Omental fat pad (tissue), 4 donors: ENCODE measurements around the gene MYCBP2. TPM values are rescaled to one million over a fixed set of nuclear protein-coding genes. Genes with fewer than 3 reads are reported as not detected.
"Not testable (repeated sequence)": the region's sequence is repeated elsewhere in the genome, so short reads cannot be mapped to it uniquely, and the experiment has no call there.

Experiments
- ATAC-seq: fragments of 150-250 bp; one replicate; pipeline ENCODE4 v1.9.1; 2016; ENCODE audit warnings: mild to moderate bottlenecking, moderate library complexity; ENCODE audit not compliant: low FRiP score
- DNase-seq: peaks from one replicate; pipeline ENCODE4 v3.0.0-alpha.2; 2019; ENCODE audit warnings: low spot score
- CTCF ChIP-seq, 3 donors: fragments of 450-650 bp; IDR thresholded peaks; one replicate each; pipeline ENCODE4 v1.5.1; 2016 to 2017; ENCODE audit warnings: antibody characterized with exemption in 3 of 3, mild to moderate bottlenecking in 3 of 3, moderate library complexity in 2 of 3
- total RNA-seq, 4 donors: library from RNA; depleted of rRNA; stranded (reverse); fragments of >200 nt; gene quantifications; one replicate each; pipeline ENCODE4 v1.1.0, GENCODE V29; 2016

The MYCBP2 gene
- total RNA-seq, 4 donors from 2014 or later: 152 to 277 (median 223) TPM

GRCh38 chr13:77328819-77329132 is 1.9 kb upstream of the MYCBP2 start:
- ATAC-seq (no peak), DNase-seq (no peak)
- TF ChIP-seq CTCF (IDR thresholded peaks at IDR 0.05): no peak

- DNase-seq (no peak), ATAC-seq (no peak)
- no peak for TF ChIP-seq CTCF (IDR thresholded peaks at IDR 0.05)
Measured at GRCh38 chr13:77325371-77325980, 1.4 kb downstream of the MYCBP2 start.

- TF ChIP-seq CTCF (IDR thresholded peaks at IDR 0.05): no peak
- DNase-seq: no peak
- ATAC-seq: no peak
Measured at GRCh38 chr13:77323858-77324257, 3.0 kb downstream of the MYCBP2 start.

- no peak for ATAC-seq
- DNase-seq: no peak
- TF ChIP-seq CTCF (IDR thresholded peaks at IDR 0.05): no peak
Measured at GRCh38 chr13:77319536-77319935, 7.4 kb downstream of the MYCBP2 start.

GRCh38 chr13:77318741-77319140 is 8.2 kb downstream of the MYCBP2 start:
- no peak for DNase-seq
- ATAC-seq: no peak
- TF ChIP-seq CTCF (IDR thresholded peaks at IDR 0.05): no peak

- no peak for TF ChIP-seq CTCF (IDR thresholded peaks at IDR 0.05)
- DNase-seq (no peak), ATAC-seq (no peak)
Measured at GRCh38 chr13:77316430-77316829, 10.5 kb downstream of the MYCBP2 start.

GRCh38 chr13:77315509-77315908 is 11.4 kb downstream of the MYCBP2 start:
- ATAC-seq, DNase-seq: not testable (repeated sequence)

- no peak for TF ChIP-seq CTCF (IDR thresholded peaks at IDR 0.05)
- ATAC-seq (no peak), DNase-seq (no peak)
Measured at GRCh38 chr13:77313923-77314322, 13.0 kb downstream of the MYCBP2 start.
